A549 (cell line): ENCODE data around the gene EYA3. TPM values are rescaled to one million over a fixed set of nuclear protein-coding genes. Genes with fewer than 3 reads are reported as not detected.

ENCODE experiments used
- ATAC-seq, 2 experiments: fragments of 200-7000 bp in 1 of 2; fragments of >200 bp in 1 of 2; cut with Nextera tagmentation in 1 of 2; cut with Tn5 transposase in 1 of 2; 3 replicates each; pipeline versions ENCODE4 v1.8.0 to v1.9.1; 2018 to 2020; ENCODE audit warnings: mild to moderate bottlenecking in 1 of 2, moderate library complexity in 1 of 2
- CTCF ChIA-PET: fragments of 300-600 bp; sonication (Branson Sonifier 250); formaldehyde crosslinking; extraction: SDS; loops from one replicate; lab custom pipeline; 2021; ENCODE audit warnings: antibody characterized with exemption, inconsistent platforms; lab: Yijun Ruan, JAX
- POLR2A ChIA-PET: fragments of 350-600 bp; formaldehyde crosslinking; extraction: SDS; loops from one replicate; lab custom pipeline; 2021; ENCODE audit warnings: antibody characterized with exemption, inconsistent platforms; lab: Yijun Ruan, JAX
- DNase-seq, 2 experiments: peaks; one replicate each; pipeline versions ENCODE4 v3.0.0 to v3.0.0-alpha.2; 2011 to 2016; ENCODE audit warnings: low read depth in 1 of 2, low spot score in 1 of 2
- FAIRE-seq: peaks from 2 replicates; lab custom pipeline; 2011; peaks lifted over from hg19 to GRCh38; lab: Jason Lieb, UNC
- H3K27ac ChIP-seq, 2 experiments: fragments of >200 bp; sonication (Bioruptor Twin); formaldehyde crosslinking; 3 replicates each; pipeline ENCODE4 v1.5.1; 2016 to 2017
- H3K4me1 ChIP-seq: fragments of >200 bp; sonication (Bioruptor Twin); formaldehyde crosslinking; 3 replicates; pipeline ENCODE4 v1.6.1; 2016
- H3K4me2 ChIP-seq: fragments of >200 bp; sonication (Bioruptor Twin); formaldehyde crosslinking; 3 replicates; pipeline ENCODE4 v1.6.1; 2016
- H3K4me3 ChIP-seq: fragments of >200 bp; sonication (Bioruptor Twin); formaldehyde crosslinking; 3 replicates; pipeline ENCODE4 v1.5.1; 2016
- H3K9me3 ChIP-seq: fragments of >200 bp; sonication (Bioruptor Twin); formaldehyde crosslinking; 3 replicates; pipeline ENCODE4 v1.6.1; 2016
- BHLHE40 ChIP-seq: IDR thresholded peaks from 2 replicates; pipeline ENCODE4 v1.6.1; 2012; ENCODE audit warnings: low read depth, low read length, inconsistent platforms
- CBX8 ChIP-seq: fragments of 200-600 bp; sonication (generic); IDR thresholded peaks from 2 replicates; pipeline ENCODE4 v1.6.1; 2016
- CEBPB ChIP-seq, 2 experiments: fragments of >200 bp in 1 of 2; sonication (Bioruptor Twin) in 1 of 2; formaldehyde crosslinking in 1 of 2; IDR thresholded peaks; 2 replicates each; pipeline ENCODE4 v1.6.1; 2012 to 2016
- CHD2 ChIP-seq: fragments of 150-350 bp; IDR thresholded peaks from 2 replicates; pipeline ENCODE4 v1.6.1; 2014; ENCODE audit warnings: low read length; ENCODE audit not compliant: partially characterized antibody
- CHD4 ChIP-seq: fragments of 200-600 bp; sonication (generic); IDR thresholded peaks from 2 replicates; pipeline ENCODE4 v1.6.1; 2016; ENCODE audit warnings: antibody characterized with exemption, mild to moderate bottlenecking, borderline replicate concordance
- EHMT2 ChIP-seq: fragments of 200-600 bp; sonication (generic); IDR thresholded peaks from 2 replicates; pipeline ENCODE4 v1.6.1; 2016; ENCODE audit warnings: antibody characterized with exemption, low read depth, mild to moderate bottlenecking, moderate library complexity
- EP300 ChIP-seq, 2 experiments: fragments of >200 bp; sonication (Bioruptor Twin); formaldehyde crosslinking; IDR thresholded peaks; 2 replicates in 1 of 2; 3 replicates in 1 of 2; pipeline ENCODE4 v1.6.1; 2016 to 2017
- ESRRA ChIP-seq: fragments of 150-350 bp; IDR thresholded peaks from 2 replicates; pipeline ENCODE4 v1.6.1; 2014; ENCODE audit warnings: mild to moderate bottlenecking, low read length, borderline replicate concordance
- FOSB ChIP-seq: fragments of 250-450 bp; sonication (Bioruptor Pico); IDR thresholded peaks from 2 replicates; pipeline ENCODE4 v1.5.0; 2020; ENCODE audit warnings: mild to moderate bottlenecking, moderate library complexity
- FOSL2 ChIP-seq, 2 experiments: fragments of 450-650 bp in 1 of 2; fragments of >200 bp in 1 of 2; sonication (Bioruptor Twin) in 1 of 2; formaldehyde crosslinking; IDR thresholded peaks; 2 replicates each; pipeline versions ENCODE4 v1.5.0 to v1.6.1; 2016 to 2020; ENCODE audit warnings: mild to moderate bottlenecking in 1 of 2, moderate library complexity in 1 of 2
- GATA3 ChIP-seq: IDR thresholded peaks from 2 replicates; pipeline ENCODE4 v1.6.1; 2012; ENCODE audit warnings: borderline replicate concordance
- HDAC2 ChIP-seq: fragments of 200-600 bp; sonication (generic); IDR thresholded peaks from 2 replicates; pipeline ENCODE4 v1.6.1; 2016
- HEYL ChIP-seq: fragments of 250-450 bp; sonication (Bioruptor Pico); IDR thresholded peaks from 2 replicates; pipeline ENCODE4 v1.8.0; 2021; ENCODE audit warnings: mild to moderate bottlenecking, moderate library complexity
- HOXA7 ChIP-seq: fragments of 250-450 bp; sonication (Bioruptor Pico); IDR thresholded peaks from 2 replicates; pipeline ENCODE4 v1.5.0; 2020; ENCODE audit warnings: mild to moderate bottlenecking, moderate library complexity
- HOXB13 ChIP-seq: fragments of 250-450 bp; sonication (Bioruptor Pico); IDR thresholded peaks from 2 replicates; pipeline ENCODE4 v1.5.0; 2020; ENCODE audit warnings: low read depth, mild to moderate bottlenecking, moderate library complexity
- HOXB5 ChIP-seq: fragments of 250-450 bp; sonication (Bioruptor Pico); IDR thresholded peaks from 2 replicates; pipeline ENCODE4 v1.5.0; 2020; ENCODE audit warnings: mild to moderate bottlenecking, moderate library complexity
- MAX ChIP-seq: IDR thresholded peaks from 2 replicates; pipeline ENCODE4 v1.6.1; 2012
- MAZ ChIP-seq: fragments of 150-350 bp; IDR thresholded peaks from 2 replicates; pipeline ENCODE4 v1.6.1; 2014; ENCODE audit warnings: antibody characterized with exemption, low read depth, low read length, borderline replicate concordance
- NPAS2 ChIP-seq: fragments of 250-450 bp; sonication (Bioruptor Pico); IDR thresholded peaks from 2 replicates; pipeline ENCODE4 v1.8.0; 2022; ENCODE audit warnings: mild to moderate bottlenecking, moderate library complexity, borderline replicate concordance
- NR3C1 ChIP-seq: fragments of >200 bp; sonication (Bioruptor Twin); formaldehyde crosslinking; IDR thresholded peaks from 3 replicates; pipeline ENCODE4 v1.6.1; 2017
- PHF8 ChIP-seq: fragments of 200-600 bp; sonication (generic); IDR thresholded peaks from 2 replicates; pipeline ENCODE4 v1.6.1; 2016; ENCODE audit warnings: low read depth, mild to moderate bottlenecking, antibody characterized with exemption, moderate library complexity, borderline replicate concordance
- POLR2A ChIP-seq: IDR thresholded peaks from 2 replicates; pipeline ENCODE4 v1.6.1; 2012; ENCODE audit warnings: mild to moderate bottlenecking, low read length
- POLR2AphosphoS2 ChIP-seq: conservative IDR thresholded peaks from 2 replicates; pipeline ENCODE4 v1.6.1; 2012; ENCODE audit warnings: low read length, improper control_type of control experiment, inconsistent platforms
- TFCP2L1 ChIP-seq: fragments of 250-450 bp; sonication (Bioruptor Pico); IDR thresholded peaks from 2 replicates; pipeline ENCODE4 v1.5.0; 2021; ENCODE audit warnings: mild to moderate bottlenecking
- ZC3H11A ChIP-seq: fragments of 450-650 bp; IDR thresholded peaks from 2 replicates; pipeline ENCODE4 v1.6.1; 2014; ENCODE audit warnings: antibody characterized with exemption, mild to moderate bottlenecking
- ZNF302 ChIP-seq: fragments of 250-450 bp; sonication (Bioruptor Pico); IDR thresholded peaks from 2 replicates; pipeline ENCODE4 v1.9.0; 2021; ENCODE audit warnings: inconsistent platforms, mild to moderate bottlenecking, moderate library complexity
- WGBS: methylation state at CpG from one replicate; pipeline ENCODE4 v1.1.6; 2017; ENCODE audit errors: missing lambda C conversion rate; 5-methylcytosine and 5-hydroxymethylcytosine counted together
- polyA plus RNA-seq, 4 experiments: library from polyadenylated mRNA; depleted of rRNA in 3 of 4; stranded (reverse); fragments of >200 nt; fragmentation: RNase III in 1 of 4; extraction: RNeasy Plus Mini Kit Qiagen cat#74134 plus additional on column Dnase treatment in 1 of 4; gene quantifications; 2 replicates in 3 of 4; 3 replicates in 1 of 4; pipeline ENCODE4 v1.2.3, GENCODE V29; 2011 to 2017
- TF ChIP-seq, protein P1 (sequence below): fragments of 250-450 bp; sonication (Bioruptor Pico); IDR thresholded peaks from 2 replicates; pipeline ENCODE4 v1.5.0; 2021; ENCODE audit warnings: mild to moderate bottlenecking, moderate library complexity, borderline replicate concordance
- TF ChIP-seq, protein P2 (sequence below): fragments of 450-650 bp; IDR thresholded peaks from 2 replicates; pipeline ENCODE4 v1.6.1; 2014; ENCODE audit warnings: antibody characterized with exemption
- TF ChIP-seq, protein P3 (sequence below): fragments of >200 bp; sonication (Bioruptor Twin); formaldehyde crosslinking; IDR thresholded peaks from 3 replicates; pipeline ENCODE4 v1.6.1; 2016
- TF ChIP-seq, protein P4 (sequence below): fragments of 150-350 bp; IDR thresholded peaks from 2 replicates; pipeline ENCODE4 v1.6.1; 2014; ENCODE audit warnings: low read depth, mild to moderate bottlenecking, low read length
- TF ChIP-seq, protein P5 (sequence below): fragments of >200 bp; sonication (Bioruptor Twin); formaldehyde crosslinking; IDR thresholded peaks from 2 replicates; pipeline ENCODE4 v1.6.1; 2016

Gene EYA3
- polyA plus RNA-seq, 2 of the 4 experiments (the other 2 are of a cell fraction): 5.7 to 9.3 TPM

DNA sequence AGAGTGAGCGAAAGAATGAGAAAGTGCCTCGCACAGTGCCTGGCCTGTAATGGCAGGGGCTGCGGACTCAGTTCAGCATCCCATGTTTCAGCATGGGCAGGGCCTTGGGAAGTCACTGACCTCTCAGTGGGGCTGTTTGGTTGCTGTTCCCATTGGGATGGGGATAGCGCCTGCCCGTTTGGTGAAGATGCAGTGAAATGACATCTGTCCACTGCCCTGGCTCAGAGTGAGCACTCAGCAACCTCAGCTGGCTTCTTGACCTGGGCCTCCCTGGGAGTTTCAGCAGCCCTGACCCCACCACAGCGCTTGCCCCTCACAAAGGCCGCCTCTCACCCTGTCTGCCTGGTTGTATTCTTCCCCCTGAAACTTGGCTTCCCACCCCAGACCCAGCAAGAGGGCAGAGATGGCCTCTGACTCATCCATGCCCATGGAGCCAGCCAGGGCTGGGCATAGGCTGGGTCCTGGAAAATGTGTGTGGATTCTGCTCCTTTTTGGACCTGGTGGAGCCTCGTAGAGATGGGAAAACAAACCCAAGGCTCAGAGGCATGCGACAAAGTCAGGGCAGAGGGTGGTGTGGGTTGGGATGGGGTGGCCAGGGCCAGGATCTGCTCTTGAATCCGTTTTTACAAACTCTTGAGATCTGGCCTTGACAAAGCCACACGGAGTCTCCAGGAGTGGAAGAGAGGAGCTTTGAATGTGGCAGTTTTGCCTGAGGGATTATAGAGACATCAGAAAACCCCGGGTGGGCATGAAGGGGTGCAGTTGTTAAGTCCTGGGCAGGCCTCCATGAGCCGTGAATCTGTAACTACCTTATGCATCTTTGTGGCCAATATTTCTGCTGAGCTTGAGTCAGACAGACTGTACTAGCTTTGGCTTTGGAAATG is 127.4 kb downstream of the EYA3 start:
- WGBS: 78% methylated on average over 11 of the region's 13 CpGs
- H3K27ac ChIP-seq: peak overlapping the region in 1 of 2 experiments; percentile 92; a peak in 2 of 6 replicates
- DNase-seq (no peak), FAIRE-seq (no peak), ATAC-seq (peak; percentile 9 to 30; a peak in 3 of 6 replicates)
- H3K4me3 ChIP-seq: no peak overlapping the region
- peaks cover 14% of the 10 kb centered on the region for H3K4me1 ChIP-seq
- H3K9me3 ChIP-seq: no peaks in the 10 kb centered on the region
- POLR2A ChIA-PET: no interaction called here
- TF ChIP-seq, protein P1, sequence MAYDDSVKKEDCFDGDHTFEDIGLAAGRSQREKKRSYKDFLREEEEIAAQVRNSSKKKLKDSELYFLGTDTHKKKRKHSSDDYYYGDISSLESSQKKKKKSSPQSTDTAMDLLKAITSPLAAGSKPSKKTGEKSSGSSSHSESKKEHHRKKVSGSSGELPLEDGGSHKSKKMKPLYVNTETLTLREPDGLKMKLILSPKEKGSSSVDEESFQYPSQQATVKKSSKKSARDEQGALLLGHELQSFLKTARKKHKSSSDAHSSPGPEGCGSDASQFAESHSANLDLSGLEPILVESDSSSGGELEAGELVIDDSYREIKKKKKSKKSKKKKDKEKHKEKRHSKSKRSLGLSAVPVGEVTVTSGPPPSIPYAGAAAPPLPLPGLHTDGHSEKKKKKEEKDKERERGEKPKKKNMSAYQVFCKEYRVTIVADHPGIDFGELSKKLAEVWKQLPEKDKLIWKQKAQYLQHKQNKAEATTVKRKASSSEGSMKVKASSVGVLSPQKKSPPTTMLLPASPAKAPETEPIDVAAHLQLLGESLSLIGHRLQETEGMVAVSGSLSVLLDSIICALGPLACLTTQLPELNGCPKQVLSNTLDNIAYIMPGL: no peak
- TF ChIP-seq, protein P2, sequence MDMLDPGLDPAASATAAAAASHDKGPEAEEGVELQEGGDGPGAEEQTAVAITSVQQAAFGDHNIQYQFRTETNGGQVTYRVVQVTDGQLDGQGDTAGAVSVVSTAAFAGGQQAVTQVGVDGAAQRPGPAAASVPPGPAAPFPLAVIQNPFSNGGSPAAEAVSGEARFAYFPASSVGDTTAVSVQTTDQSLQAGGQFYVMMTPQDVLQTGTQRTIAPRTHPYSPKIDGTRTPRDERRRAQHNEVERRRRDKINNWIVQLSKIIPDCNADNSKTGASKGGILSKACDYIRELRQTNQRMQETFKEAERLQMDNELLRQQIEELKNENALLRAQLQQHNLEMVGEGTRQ: no peak
- TF ChIP-seq, protein P3, sequence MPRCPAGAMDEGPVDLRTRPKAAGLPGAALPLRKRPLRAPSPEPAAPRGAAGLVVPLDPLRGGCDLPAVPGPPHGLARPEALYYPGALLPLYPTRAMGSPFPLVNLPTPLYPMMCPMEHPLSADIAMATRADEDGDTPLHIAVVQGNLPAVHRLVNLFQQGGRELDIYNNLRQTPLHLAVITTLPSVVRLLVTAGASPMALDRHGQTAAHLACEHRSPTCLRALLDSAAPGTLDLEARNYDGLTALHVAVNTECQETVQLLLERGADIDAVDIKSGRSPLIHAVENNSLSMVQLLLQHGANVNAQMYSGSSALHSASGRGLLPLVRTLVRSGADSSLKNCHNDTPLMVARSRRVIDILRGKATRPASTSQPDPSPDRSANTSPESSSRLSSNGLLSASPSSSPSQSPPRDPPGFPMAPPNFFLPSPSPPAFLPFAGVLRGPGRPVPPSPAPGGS: no peak
- TF ChIP-seq ESRRA (no peak), EP300 (IDR thresholded peaks at IDR 0.05) (no peak), BHLHE40 (no peak), ZNF302 (no peak), POLR2AphosphoS2 (no peak), CBX8 (no peak), NPAS2 (CRISPR knock-in tag) (no peak), MAZ (no peak), HDAC2 (no peak), ZC3H11A (no peak), HOXB13 (CRISPR knock-in tag) (no peak), PHF8 (no peak), CHD2 (no peak), TFCP2L1 (CRISPR knock-in tag) (no peak), FOSB (no peak), HOXB5 (no peak), EHMT2 (no peak)
- CTCF ChIA-PET: interaction anchor here (1.1 to 1.6 kb wide), 2 partner anchors 103 to 125 kb away, joined by 3 to 6 read pairs; no protein-coding TSS in a partner anchor
- peak overlapping the region; percentile 66 for H3K4me2 ChIP-seq

DNA sequence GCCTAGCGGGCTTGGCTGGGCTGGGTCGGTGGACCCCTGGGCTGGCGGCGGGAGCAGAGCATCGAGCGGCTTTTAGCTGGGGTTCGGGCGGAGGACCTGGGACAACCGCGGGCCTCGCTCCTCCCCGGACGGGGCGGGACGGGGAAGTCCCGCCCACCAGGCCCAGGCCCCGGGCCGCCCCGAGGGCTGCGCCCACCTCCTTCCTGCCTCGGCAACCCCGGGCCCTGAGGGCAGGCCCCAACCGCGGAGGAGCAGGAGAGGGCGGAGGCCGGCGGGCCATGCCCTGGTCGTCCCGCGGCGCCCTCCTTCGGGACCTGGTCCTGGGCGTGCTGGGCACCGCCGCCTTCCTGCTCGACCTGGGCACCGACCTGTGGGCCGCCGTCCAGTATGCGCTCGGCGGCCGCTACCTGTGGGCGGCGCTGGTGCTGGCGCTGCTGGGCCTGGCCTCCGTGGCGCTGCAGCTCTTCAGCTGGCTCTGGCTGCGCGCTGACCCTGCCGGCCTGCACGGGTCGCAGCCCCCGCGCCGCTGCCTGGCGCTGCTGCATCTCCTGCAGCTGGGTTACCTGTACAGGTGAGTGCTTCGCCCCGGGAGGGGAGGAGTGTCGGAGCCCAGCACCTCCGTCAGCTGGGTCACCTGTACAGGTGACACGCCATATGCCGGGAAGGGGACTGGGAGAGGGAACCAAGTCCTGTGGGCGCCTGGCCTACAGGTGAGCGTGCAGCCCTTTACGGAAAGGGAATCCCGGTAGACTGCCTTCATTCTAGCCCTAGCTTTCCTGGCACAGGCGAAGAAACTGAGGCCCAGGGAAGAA is 128.4 kb downstream of the EYA3 start, which contains the start of gene XKR8:
XKR8 (plus strand) TSS at position 182 of the 812 bp plus-strand sequence; CDS start at position 279, 97 bp downstream.
- ChIA-PET CTCF (interaction anchor here (1.1 to 3.5 kb wide), 5 partner anchors 15 to 124 kb away, joined by 3 to 13 read pairs (median 6); no protein-coding TSS in a partner anchor), POLR2A (interaction anchor here (0.6 to 1.0 kb wide), 3 partner anchors 14 to 41 kb away, joined by 3 to 5 read pairs (median 4); no protein-coding TSS in a partner anchor)
- ATAC-seq (peak; percentile 91 to 96), DNase-seq (peak; percentile 76 to 77), FAIRE-seq (no peak)
- Histone ChIP-seq H3K4me1 (peaks cover 14% of the 10 kb centered on the region), H3K9me3 (no peaks in the 10 kb centered on the region), H3K27ac (peak within 1 kb of the TSS; percentile 78 to 92), H3K4me2 (peak within 1 kb of the TSS; percentile 66), H3K4me3 (peak within 1 kb of the TSS; percentile 54)
- 84% methylated on average over 8 of the region's 68 CpGs for WGBS
- TF ChIP-seq HDAC2 (no peak), CEBPB (IDR thresholded peaks at IDR 0.05) (no peak), HOXA7 (CRISPR knock-in tag) (no peak), NR3C1 (no peak), ZC3H11A (no peak), FOSL2 (IDR thresholded peaks at IDR 0.05) (no peak), FOSL2 (CRISPR knock-in tag; IDR thresholded peaks at IDR 0.05) (no peak), CBX8 (no peak), PHF8 (0 out of 2 replicates have a peak, but pooled peaks have one; percentile 14), GATA3 (no peak), CHD4 (no peak), HEYL (no peak), CHD2 (no peak), TFCP2L1 (CRISPR knock-in tag) (no peak), MAX (peak; percentile 52; the same call in 1 of the 2 replicates), POLR2A (peak; percentile 52)
- TF ChIP-seq, protein P4, sequence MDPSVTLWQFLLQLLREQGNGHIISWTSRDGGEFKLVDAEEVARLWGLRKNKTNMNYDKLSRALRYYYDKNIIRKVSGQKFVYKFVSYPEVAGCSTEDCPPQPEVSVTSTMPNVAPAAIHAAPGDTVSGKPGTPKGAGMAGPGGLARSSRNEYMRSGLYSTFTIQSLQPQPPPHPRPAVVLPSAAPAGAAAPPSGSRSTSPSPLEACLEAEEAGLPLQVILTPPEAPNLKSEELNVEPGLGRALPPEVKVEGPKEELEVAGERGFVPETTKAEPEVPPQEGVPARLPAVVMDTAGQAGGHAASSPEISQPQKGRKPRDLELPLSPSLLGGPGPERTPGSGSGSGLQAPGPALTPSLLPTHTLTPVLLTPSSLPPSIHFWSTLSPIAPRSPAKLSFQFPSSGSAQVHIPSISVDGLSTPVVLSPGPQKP: no peak
- TF ChIP-seq, protein P5, sequence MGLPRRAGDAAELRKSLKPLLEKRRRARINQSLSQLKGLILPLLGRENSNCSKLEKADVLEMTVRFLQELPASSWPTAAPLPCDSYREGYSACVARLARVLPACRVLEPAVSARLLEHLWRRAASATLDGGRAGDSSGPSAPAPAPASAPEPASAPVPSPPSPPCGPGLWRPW: no peak
